Activated CD4-positive, alpha-beta memory T cell treated with anti-CD3 and anti-CD28 coated beads, Interleukin-2, amount 10 ng/mL, durations not matched to agents 7 days and 5 days (primary cell): ENCODE measurements around the gene CD3E. TPM values are rescaled to one million over a fixed set of nuclear protein-coding genes. Genes with fewer than 3 reads are reported as not detected.

Experiments
- CTCF ChIA-PET: fragments of 350-600 bp; sonication (Branson Sonifier 250); formaldehyde crosslinking; loops from one replicate; lab custom pipeline; 2021; ENCODE audit warnings: antibody characterized with exemption, inconsistent platforms; lab: Charles Lee
- POLR2A ChIA-PET: fragments of 350-600 bp; sonication (Branson Sonifier 250); formaldehyde crosslinking; loops from one replicate; lab custom pipeline; 2021; ENCODE audit warnings: antibody characterized with exemption; lab: Charles Lee
- DNase-seq: peaks from one replicate; pipeline ENCODE4 v3.0.0-alpha.2; 2020
- H3K27ac Mint-ChIP-seq: one replicate; pipeline ENCODE4 v1.8.0; 2021; ENCODE audit warnings: mild to moderate bottlenecking, mixed read lengths
- H3K27me3 Mint-ChIP-seq: one replicate; pipeline ENCODE4 v1.8.0; 2021; ENCODE audit warnings: mixed read lengths
- H3K36me3 Mint-ChIP-seq: one replicate; pipeline ENCODE4 v1.8.0; 2021; ENCODE audit warnings: low read depth, mixed read lengths
- H3K4me1 Mint-ChIP-seq: one replicate; pipeline ENCODE4 v1.8.0; 2021; ENCODE audit warnings: mixed read lengths
- H3K4me3 Mint-ChIP-seq: one replicate; pipeline ENCODE4 v1.8.0; 2021; ENCODE audit warnings: mild to moderate bottlenecking, mixed read lengths
- H3K9me3 Mint-ChIP-seq: one replicate; pipeline ENCODE4 v1.8.0; 2021; ENCODE audit warnings: mixed read lengths
- total RNA-seq, 2 experiments: library from RNA; stranded (reverse); gene quantifications; one replicate each; pipeline ENCODE4 v1.2.3, GENCODE V29; 2021

Gene CD3E
- total RNA-seq, 2 experiments from 2014 or later, result 639 to 653 TPM

- H3K27me3 Mint-ChIP-seq, result no peaks in the 10 kb centered on the region
- CTCF ChIA-PET, result interaction anchor here (1.8 kb wide), 1 partner anchor 62 kb away, joined by 7 read pairs; no protein-coding TSS in a partner anchor
- H3K4me1 Mint-ChIP-seq, result peaks cover 43% of the 10 kb centered on the region
These were observed 53.5 kb downstream of the CD3E start for GRCh38 chr11:118358071-118358470.

GRCh38 chr11:118359295-118359958 is 54.9 kb downstream of the CD3E start, which contains the start of gene UBE4A:
UBE4A (plus strand) TSS chr11:118359600; CDS start chr11:118365081, 5,481 bp downstream.
- ChIA-PET CTCF (interaction anchor here (1.2 to 2.0 kb wide), 4 partner anchors 11 to 161 kb away, joined by 3 to 12 read pairs (median 7); partner anchors contain the start of gene CD3D), POLR2A (interaction anchor here (0.7 to 3.7 kb wide), 20 partner anchors 9 to 213 kb away, joined by 3 to 32 read pairs (median 3); partner anchors contain the start of genes ARCN1, CD3D, CD3E and CD3G)
- Mint-ChIP-seq H3K4me1 (peaks cover 45% of the 10 kb centered on the region), H3K4me3 (peak within 1 kb of the TSS; percentile 92), H3K27me3 (no peaks in the 10 kb centered on the region), H3K27ac (peak within 1 kb of the TSS; percentile 83), H3K36me3 (peaks cover 21% of the 10 kb centered on the region), H3K9me3 (no peaks in the 10 kb centered on the region)
- peak; percentile 98 for DNase-seq

More at GRCh38 chr11:118358071-118358470, 53.5 kb downstream of the CD3E start:
- Mint-ChIP-seq H3K4me3 (no peak overlapping the region), H3K9me3 (no peaks in the 10 kb centered on the region), H3K36me3 (peaks cover 21% of the 10 kb centered on the region), H3K27ac (no peak overlapping the region)
- POLR2A ChIA-PET, result no interaction called here
- no peak for DNase-seq

- no peak overlapping the region for H3K4me3 Mint-ChIP-seq
- H3K9me3 Mint-ChIP-seq, result no peaks in the 10 kb centered on the region
- H3K4me1 Mint-ChIP-seq, result peaks cover 33% of the 10 kb centered on the region
- H3K36me3 Mint-ChIP-seq, result peaks cover 56% of the 10 kb centered on the region
- ChIA-PET CTCF (interaction anchor here (0.8 to 1.3 kb wide), 6 partner anchors 33 to 220 kb away, joined by 3 to 5 read pairs (median 4); no protein-coding TSS in a partner anchor), POLR2A (interaction anchor here (0.8 to 1.4 kb wide), 3 partner anchors 9 to 23 kb away, joined by 3 to 4 read pairs (median 3); partner anchors contain the start of gene CD3D)
- no peaks in the 10 kb centered on the region for H3K27me3 Mint-ChIP-seq
- DNase-seq, result no peak
- H3K27ac Mint-ChIP-seq, result no peak overlapping the region
These were observed 60.6 kb downstream of the CD3E start for GRCh38 chr11:118364956-118365615.

Other genes with a start within 250 kb of the CD3E start
- under 1 TPM in 1 of 2 experiments, not detected in 1; 0.05 TPM for gene TMPRSS4, start 227.7 kb upstream of the CD3E start, total RNA-seq
- gene SMIM35, start 217.8 kb upstream of the CD3E start, total RNA-seq, result under 1 TPM; 0.45 to 0.55 TPM
- gene SCN4B, start 151.9 kb upstream of the CD3E start, total RNA-seq, result under 1 TPM in 1 of 2 experiments, not detected in 1; 0.28 TPM
- gene SCN2B, start 128.1 kb upstream of the CD3E start, total RNA-seq, result not detected
- gene JAML, start 79.7 kb upstream of the CD3E start, total RNA-seq, result 100 to 1,000 TPM; 102 to 103 TPM
- 10 to 100 TPM; 34.0 to 34.9 TPM for gene MPZL3, start 52.4 kb upstream of the CD3E start, total RNA-seq
- 1 to 10 TPM; 3.8 to 5.3 TPM for gene MPZL2, start 40.4 kb upstream of the CD3E start, total RNA-seq
- 100 to 1,000 TPM; 467 to 476 TPM for gene CD3D, start 38.0 kb downstream of the CD3E start, total RNA-seq
- gene CD3G, start 39.6 kb downstream of the CD3E start, total RNA-seq, result 100 to 1,000 TPM; 223 to 225 TPM
- 10 to 100 TPM; 42.1 to 44.1 TPM for gene UBE4A, start 54.9 kb downstream of the CD3E start, total RNA-seq
- gene ATP5MG, start 96.9 kb downstream of the CD3E start, total RNA-seq, result 100 to 1,000 TPM; 251 to 260 TPM
- 100 to 1,000 TPM in 1 of 2 experiments, 10 to 100 TPM in 1; 94.6 to 102 TPM for gene KMT2A, start 131.8 kb downstream of the CD3E start, total RNA-seq
- under 1 TPM; 0.23 to 0.55 TPM for gene TTC36, start 222.7 kb downstream of the CD3E start, total RNA-seq
- gene TMEM25, start 226.5 kb downstream of the CD3E start, total RNA-seq, result 1 to 10 TPM; 5.3 to 6.4 TPM